H9 (cell line): Measurements from ENCODE around the gene RAB31. TPM values are rescaled to one million over a fixed set of nuclear protein-coding genes. Genes with fewer than 3 reads are reported as not detected.

Source experiments
- DNase-seq: peaks from one replicate; pipeline ENCODE4 v3.0.0-alpha.2; 2017
- H2AFZ ChIP-seq: one replicate; pipeline ENCODE4 v1.6.1; 2013; ENCODE audit warnings: mild to moderate bottlenecking, low read length, control low read depth, moderate library complexity
- H2AK5ac ChIP-seq: 2 replicates; pipeline ENCODE4 v1.6.1; 2013; ENCODE audit warnings: low read length, control low read depth, mixed read lengths; ENCODE audit not compliant: insufficient read length
- H2BK120ac ChIP-seq: one replicate; pipeline ENCODE4 v1.6.1; 2013; ENCODE audit warnings: low read depth, mild to moderate bottlenecking, low read length, control low read depth, inconsistent platforms; ENCODE audit not compliant: poor library complexity, severe bottlenecking
- H2BK12ac ChIP-seq: 2 replicates; pipeline ENCODE4 v1.6.1; 2013; ENCODE audit warnings: low read length, control low read depth, mixed read lengths, low read depth; ENCODE audit not compliant: insufficient read length
- H2BK15ac ChIP-seq: 2 replicates; pipeline ENCODE4 v1.6.1; 2013; ENCODE audit warnings: low read depth, low read length, control low read depth
- H2BK20ac ChIP-seq: one replicate; pipeline ENCODE4 v1.6.1; 2013; ENCODE audit warnings: low read depth, mild to moderate bottlenecking, low read length, control low read depth, inconsistent platforms; ENCODE audit not compliant: poor library complexity, severe bottlenecking
- H2BK5ac ChIP-seq: 2 replicates; pipeline ENCODE4 v1.6.1; 2013; ENCODE audit warnings: low read length, control low read depth, mixed read lengths; ENCODE audit not compliant: insufficient read length
- H3K14ac ChIP-seq: 2 replicates; pipeline ENCODE4 v1.6.1; 2013; ENCODE audit warnings: low read length, control low read depth; ENCODE audit not compliant: insufficient read depth
- H3K18ac ChIP-seq: 2 replicates; pipeline ENCODE4 v1.6.1; 2013; ENCODE audit warnings: low read depth, mild to moderate bottlenecking, mixed read lengths, low read length, control low read depth; ENCODE audit not compliant: insufficient read length
- H3K23ac ChIP-seq: 2 replicates; pipeline ENCODE4 v1.6.1; 2013; ENCODE audit warnings: low read length, control low read depth, mixed read lengths, low read depth; ENCODE audit not compliant: insufficient read length
- H3K23me2 ChIP-seq: 2 replicates; pipeline ENCODE4 v1.6.1; 2013; ENCODE audit warnings: low read depth, mild to moderate bottlenecking, mixed read lengths, low read length, control low read depth; ENCODE audit not compliant: insufficient read length, poor library complexity, severe bottlenecking
- H3K27ac ChIP-seq: 2 replicates; pipeline ENCODE4 v1.5.1; 2013; ENCODE audit warnings: low read length, control low read depth, mixed read lengths, low read depth; ENCODE audit not compliant: insufficient read length
- H3K27me3 ChIP-seq: 2 replicates; pipeline ENCODE4 v1.6.1; 2013; ENCODE audit warnings: low read length, control low read depth, inconsistent platforms; ENCODE audit not compliant: insufficient read depth
- H3K4ac ChIP-seq: 2 replicates; pipeline ENCODE4 v1.6.1; 2013; ENCODE audit warnings: low read depth, mild to moderate bottlenecking, control low read depth, inconsistent platforms, low read length, moderate library complexity
- H3K4me1 ChIP-seq: 2 replicates; pipeline ENCODE4 v1.6.1; 2013; ENCODE audit warnings: low read length, control low read depth, inconsistent platforms; ENCODE audit not compliant: insufficient read depth
- H3K4me2 ChIP-seq: 2 replicates; pipeline ENCODE4 v1.6.1; 2013; ENCODE audit warnings: low read length, control low read depth, mixed read lengths; ENCODE audit not compliant: insufficient read length, insufficient read depth
- H3K56ac ChIP-seq: 2 replicates; pipeline ENCODE4 v1.6.1; 2013; ENCODE audit warnings: low read depth, mild to moderate bottlenecking, mixed read lengths, low read length, control low read depth; ENCODE audit not compliant: insufficient read length
- H3K79me1 ChIP-seq: 2 replicates; pipeline ENCODE4 v1.6.1; 2013; ENCODE audit warnings: low read depth, mild to moderate bottlenecking, moderate library complexity, low read length, control low read depth, inconsistent platforms; ENCODE audit not compliant: insufficient read depth, poor library complexity, severe bottlenecking
- H3K79me2 ChIP-seq: 2 replicates; pipeline ENCODE4 v1.6.1; 2013; ENCODE audit warnings: low read length, control low read depth, inconsistent platforms; ENCODE audit not compliant: insufficient read depth
- H3K9ac ChIP-seq: 2 replicates; pipeline ENCODE4 v1.6.1; 2013; ENCODE audit warnings: low read length, control low read depth, mixed read lengths; ENCODE audit not compliant: insufficient read length; ENCODE audit errors: extremely low read depth
- H3K9me3 ChIP-seq: one replicate; pipeline ENCODE4 v1.6.1; 2013; ENCODE audit warnings: low read depth, low read length, inconsistent platforms; ENCODE audit not compliant: control insufficient read depth
- H3T11ph ChIP-seq: one replicate; pipeline ENCODE4 v1.6.1; 2013; ENCODE audit warnings: mild to moderate bottlenecking, low read length, control low read depth, inconsistent platforms
- H4K20me1 ChIP-seq: one replicate; pipeline ENCODE4 v1.6.1; 2013; ENCODE audit not compliant: control insufficient read depth, insufficient read length, insufficient read depth
- H4K5ac ChIP-seq: 2 replicates; pipeline ENCODE4 v1.6.1; 2013; ENCODE audit warnings: low read depth, mild to moderate bottlenecking, mixed read lengths, low read length, control low read depth; ENCODE audit not compliant: insufficient read length
- H4K8ac ChIP-seq: replicated peaks from 2 replicates; pipeline ENCODE4 v1.6.1; 2013; ENCODE audit warnings: low read length, control low read depth, mixed read lengths, low read depth; ENCODE audit not compliant: insufficient read length
- H4K91ac ChIP-seq: 2 replicates; pipeline ENCODE4 v1.6.1; 2013; ENCODE audit warnings: low read depth, mild to moderate bottlenecking, moderate library complexity, mixed read lengths, low read length, control low read depth; ENCODE audit not compliant: insufficient read length
- H3K27ac Mint-ChIP-seq, 3 experiments: 2 replicates in 2 of 3; 3 replicates in 1 of 3; pipeline ENCODE4 v1.8.0; 2020 to 2021; ENCODE audit warnings: mixed read lengths in 3 of 3, mild to moderate bottlenecking in 1 of 3, moderate library complexity in 1 of 3
- H3K27me3 Mint-ChIP-seq: 2 replicates; pipeline ENCODE4 v1.8.0; 2021; ENCODE audit warnings: low read depth, mild to moderate bottlenecking, moderate library complexity, mixed read lengths
- H3K36me3 Mint-ChIP-seq, 3 experiments: 2 replicates in 2 of 3; 3 replicates in 1 of 3; pipeline ENCODE4 v1.8.0; 2020 to 2021; ENCODE audit warnings: low read depth in 3 of 3, mixed read lengths in 3 of 3; ENCODE audit not compliant: insufficient read depth in 1 of 3
- H3K4me1 Mint-ChIP-seq, 2 experiments: 2 replicates each; pipeline ENCODE4 v1.8.0; 2020; ENCODE audit warnings: mixed read lengths in 2 of 2
- H3K4me3 Mint-ChIP-seq, 2 experiments: 2 replicates in 1 of 2; 3 replicates in 1 of 2; pipeline ENCODE4 v1.8.0; 2020 to 2021; ENCODE audit warnings: mild to moderate bottlenecking in 2 of 2, mixed read lengths in 2 of 2, moderate library complexity in 1 of 2
- H3K9me3 Mint-ChIP-seq, 2 experiments: 2 replicates in 1 of 2; 3 replicates in 1 of 2; pipeline ENCODE4 v1.8.0; 2020; ENCODE audit warnings: mild to moderate bottlenecking in 2 of 2, mixed read lengths in 2 of 2, moderate library complexity in 1 of 2
- CTCF ChIP-seq: fragments of 200-600 bp; sonication (generic); conservative IDR thresholded peaks from 3 replicates; pipeline ENCODE4 v1.8.0; 2021; ENCODE audit warnings: antibody characterized with exemption, mild to moderate bottlenecking
- WGBS: extraction: QIAGEN DNeasy Blood & Tissue Kit; methylation state at CpG from one replicate; pipeline ENCODE4 v1.1.7; 2013; ENCODE audit warnings: missing lambda C conversion rate, low lambda C conversion rate, mixed read lengths; ENCODE audit not compliant: insufficient read length; ENCODE audit errors: extremely low coverage; 5-methylcytosine and 5-hydroxymethylcytosine counted together
- total RNA-seq: library from RNA; stranded (reverse); gene quantifications from 2 replicates; pipeline ENCODE4 v1.2.1, GENCODE V29; 2021

Gene RAB31
- total RNA-seq, 1 experiment from 2014 or later: 22.4 TPM

- Histone ChIP-seq H3K9me3 (no peaks in the 10 kb centered on the region), H2BK20ac (no peak overlapping the region), H3K23me2 (no peaks in the 10 kb centered on the region), H4K20me1 (no peaks in the 10 kb centered on the region), H2BK12ac (no peak overlapping the region), H2AK5ac (no peak overlapping the region), H3K4me1 (no peaks in the 10 kb centered on the region), H3K56ac (no peak overlapping the region), H3K23ac (no peak overlapping the region), H2AFZ (no peak overlapping the region), H3K27me3 (no peaks in the 10 kb centered on the region), H2BK120ac (no peak overlapping the region), H3K27ac (no peak overlapping the region), H3T11ph (no peak overlapping the region), H3K4ac (no peak overlapping the region), H2BK15ac (no peak overlapping the region), H4K5ac (no peak overlapping the region), H3K79me1 (no peaks in the 10 kb centered on the region), H3K14ac (no peak overlapping the region), H4K91ac (no peak overlapping the region), H2BK5ac (no peak overlapping the region), H3K79me2 (no peaks in the 10 kb centered on the region), H3K9ac (no peak overlapping the region), H3K4me2 (no peak overlapping the region), H4K8ac (no peak overlapping the region), H3K18ac (no peak overlapping the region)
- H3K4me1 Mint-ChIP-seq: peaks cover 2 to 3% of the 10 kb centered on the region in 2 experiments; a peak in 1 of 4 replicates
- no peak for DNase-seq
- no peak for TF ChIP-seq CTCF
- no peaks in the 10 kb centered on the region for H3K9me3 Mint-ChIP-seq
- H3K27ac Mint-ChIP-seq: no peak overlapping the region
- H3K27me3 Mint-ChIP-seq: no peaks in the 10 kb centered on the region
- no CpG with 5 or more reads among the region's 4 CpGs for WGBS
- H3K4me3 Mint-ChIP-seq: no peak overlapping the region
- H3K36me3 Mint-ChIP-seq: no peaks in the 10 kb centered on the region; a peak in 1 of 7 replicates
These were observed 71.5 kb downstream of the RAB31 start for GRCh38 chr18:9779630-9780029.
